GM12875 (cell line): Measurements from ENCODE around the gene DENND1A.

Experiments used
- H3K4me3 ChIP-seq: one replicate; pipeline ENCODE4 v1.5.1; 2011; ENCODE audit warnings: low read depth, low read length, control low read depth
- CTCF ChIP-seq: IDR thresholded peaks from 2 replicates; pipeline ENCODE4 v1.5.1; 2011; ENCODE audit warnings: low read depth, mild to moderate bottlenecking, control low read depth, inconsistent platforms, low read length, moderate library complexity, borderline replicate concordance; ENCODE audit not compliant: insufficient read depth

The DENND1A gene

GRCh38 chr9:123378025-123378424, 551.9 kb downstream of the DENND1A start:
- H3K4me3 ChIP-seq = no peak overlapping the region
- no peak for TF ChIP-seq CTCF

- H3K4me3 ChIP-seq = no peak overlapping the region
- no peak for TF ChIP-seq CTCF
Measured at GRCh38 chr9:123377211-123377971, 552.5 kb downstream of the DENND1A start.

DNA sequence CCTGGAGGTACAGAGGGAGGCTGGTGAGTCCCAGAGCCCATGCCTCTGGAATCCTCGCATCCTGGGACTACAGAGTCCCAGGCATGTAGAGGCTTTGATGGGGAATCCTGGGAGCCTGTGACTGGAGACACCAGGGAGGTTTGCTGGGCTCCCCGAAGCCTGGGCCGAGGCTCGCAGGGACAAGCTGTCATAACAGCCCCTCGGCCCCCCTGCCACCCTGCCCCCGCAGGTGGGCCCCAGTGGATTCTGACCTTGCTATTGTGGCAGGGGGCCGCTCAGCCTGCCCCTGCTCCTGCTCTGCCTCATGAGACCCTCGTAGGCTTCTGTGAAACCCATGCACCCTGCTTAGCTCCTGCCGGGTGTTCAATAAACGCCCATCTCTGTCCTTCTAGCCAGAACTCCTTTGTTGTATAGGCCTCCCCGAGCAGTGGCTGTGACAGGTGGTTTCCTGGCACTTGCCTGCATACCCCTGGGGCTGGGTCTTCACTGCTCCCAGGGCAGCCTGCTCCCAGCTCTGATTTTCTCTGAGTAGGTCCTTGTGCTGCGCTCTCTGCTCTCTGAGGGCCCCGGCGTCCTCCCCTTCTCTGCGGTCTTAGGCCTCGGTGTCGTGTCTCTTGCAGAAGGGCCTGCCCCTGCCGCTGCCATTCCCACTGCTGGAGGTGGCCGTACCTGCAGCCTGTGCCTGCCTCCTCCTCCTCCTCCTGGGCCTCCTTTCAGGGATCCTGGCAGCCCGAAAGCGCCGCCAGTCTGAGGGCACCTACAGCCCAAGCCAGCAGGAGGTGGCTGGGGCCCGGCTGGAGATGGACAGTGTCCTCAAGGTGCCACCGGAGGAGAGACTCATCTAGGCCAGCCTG, 553.5 kb downstream of the DENND1A start:
- TF ChIP-seq CTCF = no peak
- H3K4me3 ChIP-seq = no peak overlapping the region

GRCh38 chr9:123375469-123376132, 554.3 kb downstream of the DENND1A start:
- no peak overlapping the region for H3K4me3 ChIP-seq
- no peak for TF ChIP-seq CTCF

- no peak for TF ChIP-seq CTCF
- no peak overlapping the region for H3K4me3 ChIP-seq
Measured at GRCh38 chr9:123373946-123374345, 556.0 kb downstream of the DENND1A start.

GRCh38 chr9:123373447-123373923, 556.4 kb downstream of the DENND1A start:
- no peak overlapping the region for H3K4me3 ChIP-seq
- TF ChIP-seq CTCF = no peak
